ENCODE results near the gene RNF19B. TPM values are rescaled to one million over a fixed set of nuclear protein-coding genes. Genes with fewer than 3 reads are reported as not detected.
"Not testable (repeated sequence)": the region's sequence is repeated elsewhere in the genome, so short reads cannot be mapped to it uniquely, and the experiment has no call there.

The RNF19B gene
- total RNA-seq, 1 donor from 2014 or later, result 14.2 TPM

- DNase-seq (ENCODE audit: low read depth in 2 of 2), result peak; percentile 47 to 96
Measured at GRCh38 chr1:32933742-32934322, 30.8 kb downstream of the RNF19B start.

- no peak for DNase-seq (ENCODE audit: low read depth in 2 of 2)
Measured at GRCh38 chr1:32931760-32932159, 32.8 kb downstream of the RNF19B start.

- no peak for DNase-seq (ENCODE audit: low read depth in 2 of 2)
Measured at GRCh38 chr1:32929366-32929765, 35.2 kb downstream of the RNF19B start.

GRCh38 chr1:32928715-32929114 lies 35.9 kb downstream of the RNF19B start:
- DNase-seq (ENCODE audit: low read depth in 2 of 2), result no peak

GRCh38 chr1:32928285-32928684 lies 36.3 kb downstream of the RNF19B start:
- no peak for DNase-seq (ENCODE audit: low read depth in 2 of 2)

GRCh38 chr1:32927441-32927840 lies 37.2 kb downstream of the RNF19B start:
- no peak for DNase-seq (ENCODE audit: low read depth in 2 of 2)

GRCh38 chr1:32926562-32926961 lies 38.0 kb downstream of the RNF19B start:
- no peak for DNase-seq (ENCODE audit: low read depth in 2 of 2)

GRCh38 chr1:32925403-32926162 lies 39.0 kb downstream of the RNF19B start:
- DNase-seq (ENCODE audit: low read depth in 2 of 2), result peak in 1 of 2 donors; percentile 29

- DNase-seq (ENCODE audit: low read depth in 2 of 2), result no peak
Measured at GRCh38 chr1:32924881-32925344, 39.7 kb downstream of the RNF19B start.

- DNase-seq (ENCODE audit: low read depth in 2 of 2), result no peak
Measured at GRCh38 chr1:32920833-32921232, 43.8 kb downstream of the RNF19B start.

- no peak for DNase-seq (ENCODE audit: low read depth in 2 of 2)
Measured at GRCh38 chr1:32919811-32920733, 44.5 kb downstream of the RNF19B start.

GRCh38 chr1:32918179-32918578 lies 46.4 kb downstream of the RNF19B start:
- DNase-seq (ENCODE audit: low read depth in 2 of 2), result no peak

- no peak for DNase-seq (ENCODE audit: low read depth in 2 of 2)
Measured at GRCh38 chr1:32917521-32917920, 47.1 kb downstream of the RNF19B start.

- DNase-seq (ENCODE audit: low read depth in 2 of 2), result no peak
Measured at GRCh38 chr1:32915766-32916706, 48.6 kb downstream of the RNF19B start.

GRCh38 chr1:32910319-32910718 lies 54.3 kb downstream of the RNF19B start:
- no peak for DNase-seq (ENCODE audit: low read depth in 2 of 2)

GRCh38 chr1:32907435-32907834 lies 57.2 kb downstream of the RNF19B start:
- no peak for DNase-seq (ENCODE audit: low read depth in 2 of 2)

GRCh38 chr1:32906654-32907053 lies 58.0 kb downstream of the RNF19B start:
- no peak for DNase-seq (ENCODE audit: low read depth in 2 of 2)

GRCh38 chr1:32905588-32905987 lies 59.0 kb downstream of the RNF19B start:
- DNase-seq (ENCODE audit: low read depth in 2 of 2), result not testable (repeated sequence)

GRCh38 chr1:32904797-32905196 lies 59.8 kb downstream of the RNF19B start:
- no peak for DNase-seq (ENCODE audit: low read depth in 2 of 2)

- no peak for DNase-seq (ENCODE audit: low read depth in 2 of 2)
Measured at GRCh38 chr1:32903991-32904785, 60.4 kb downstream of the RNF19B start.
